K562 (cell line): ENCODE measurements around the gene INVS. TPM values are rescaled to one million over a fixed set of nuclear protein-coding genes. Genes with fewer than 3 reads are reported as not detected.
A peak's percentile ranks its signal among the peaks of the same experiment; 100 is the strongest.

ENCODE experiments used
- ATAC-seq: fragments of 200-7000 bp; cut with Tn5 transposase; 3 replicates; pipeline ENCODE4 v1.9.1; 2020; ENCODE audit warnings: moderate library complexity
- BruUV-seq: library from RNA; stranded (reverse); fragments of 400-500 nt; replicated peaks from 2 replicates; lab custom pipeline; 2021; lab: Mats Ljungman, UMichigan
- CTCF ChIA-PET: fragments of 300-600 bp; formaldehyde crosslinking; extraction: SDS; loops from one replicate; lab custom pipeline; 2021; ENCODE audit warnings: low intra/inter-chr PET ratio; lab: Yijun Ruan, JAX
- POLR2A ChIA-PET: fragments of 300-600, 350-650 bp; sonication (Branson Sonifier 250); formaldehyde crosslinking; extraction: SDS; loops from one replicate; lab custom pipeline; 2021; ENCODE audit warnings: antibody characterized with exemption, inconsistent platforms; lab: Yijun Ruan, JAX
- DNase-seq, 4 experiments: peaks; one replicate each; pipeline versions ENCODE4 v3.0.0 to v3.0.0-alpha.2; 2011 to 2018; ENCODE audit warnings: low spot score in 3 of 4, mixed read lengths in 3 of 4; ENCODE audit errors: extremely low read depth in 1 of 4
- FAIRE-seq: peaks from 2 replicates; lab custom pipeline; 2011; peaks lifted over from hg19 to GRCh38; lab: Jason Lieb, UNC
- H2AFZ ChIP-seq: 2 replicates; pipeline ENCODE4 v1.6.0; 2011; ENCODE audit warnings: low read depth, low read length, control low read depth, inconsistent platforms
- H3K27ac ChIP-seq: fragments of 200-600 bp; 3 replicates; pipeline ENCODE4 v1.8.0; 2011; ENCODE audit warnings: low read depth, mild to moderate bottlenecking, control low read depth, inconsistent platforms, low read length, moderate library complexity, mixed read lengths; ENCODE audit errors: extremely low read depth
- H3K27me3 ChIP-seq, 2 experiments: fragments of 300-600 bp in 1 of 2; 2 replicates in 1 of 2; 3 replicates in 1 of 2; pipeline versions ENCODE4 v1.6.0 to v1.8.0; 2011; ENCODE audit warnings: inconsistent platforms in 2 of 2, low read length in 2 of 2, mild to moderate bottlenecking in 1 of 2, mixed read lengths in 1 of 2, moderate library complexity in 1 of 2; ENCODE audit not compliant: control insufficient read depth in 2 of 2, insufficient read depth in 2 of 2
- H3K36me3 ChIP-seq: fragments of 300-600 bp; 3 replicates; pipeline ENCODE4 v1.8.0; 2011; ENCODE audit warnings: mild to moderate bottlenecking, low read length, inconsistent platforms; ENCODE audit not compliant: control insufficient read depth, insufficient read depth
- H3K4me1 ChIP-seq, 2 experiments: fragments of 200-600 bp in 1 of 2; replicated peaks in 1 of 2; 2 replicates in 1 of 2; 3 replicates in 1 of 2; pipeline versions ENCODE4 v1.5.1 to v1.8.0; 2011; ENCODE audit warnings: inconsistent platforms in 2 of 2, low read length in 2 of 2, mild to moderate bottlenecking in 1 of 2, mixed read lengths in 1 of 2, moderate library complexity in 1 of 2; ENCODE audit not compliant: control insufficient read depth in 2 of 2, insufficient read depth in 2 of 2
- H3K4me2 ChIP-seq: 2 replicates; pipeline ENCODE4 v1.6.1; 2011; ENCODE audit warnings: low read length, control low read depth, inconsistent platforms, mixed read lengths; ENCODE audit not compliant: insufficient read depth
- H3K4me3 ChIP-seq: fragments of 200-600 bp; sonication (generic), shearing (Covaris generic); 2 replicates; pipeline ENCODE4 v1.5.1; 2016; ENCODE audit warnings: control low read depth, inconsistent platforms
- H3K79me2 ChIP-seq: fragments of 200-600 bp; 3 replicates; pipeline ENCODE4 v1.8.0; 2011; ENCODE audit warnings: low read length, inconsistent platforms; ENCODE audit not compliant: control insufficient read depth, insufficient read depth
- H3K9ac ChIP-seq, 2 experiments: 2 replicates each; pipeline versions ENCODE4 v1.6.0 to v1.6.1; 2011; ENCODE audit warnings: low read depth in 2 of 2, low read length in 2 of 2, control low read depth in 1 of 2, inconsistent platforms in 1 of 2, mild to moderate bottlenecking in 1 of 2, mixed read lengths in 1 of 2; ENCODE audit not compliant: insufficient read depth in 1 of 2
- H3K9me1 ChIP-seq: one replicate; pipeline ENCODE4 v1.6.0; 2011; ENCODE audit warnings: inconsistent platforms, mild to moderate bottlenecking, low read length, moderate library complexity; ENCODE audit not compliant: control insufficient read depth, insufficient read depth
- H3K9me3 ChIP-seq: replicated peaks from 2 replicates; pipeline ENCODE4 v1.5.1; 2011; ENCODE audit warnings: low read depth, low read length, inconsistent platforms; ENCODE audit not compliant: control insufficient read depth, insufficient read depth
- H4K20me1 ChIP-seq: replicated peaks from 2 replicates; pipeline ENCODE4 v1.6.1; 2011; ENCODE audit warnings: low read length, inconsistent platforms, mixed read lengths; ENCODE audit not compliant: control insufficient read depth, insufficient read depth
- PREB ChIP-seq: sonication (generic); formaldehyde crosslinking; IDR thresholded peaks from 2 replicates; pipeline ENCODE4 v1.8.1; 2023; ENCODE audit warnings: mild to moderate bottlenecking, missing genetic modification reagents
- SOX6 ChIP-seq: fragments of 450-650 bp; IDR thresholded peaks from 2 replicates; pipeline ENCODE4 v1.6.1; 2014; ENCODE audit warnings: mild to moderate bottlenecking
- WGBS: fragments of 100-300 bp; shearing (Covaris generic); methylation state at CpG from one replicate; pipeline ENCODE4 v1.1.6; 2016; ENCODE audit warnings: low coverage, mixed read lengths; ENCODE audit not compliant: insufficient coverage; ENCODE audit errors: missing lambda C conversion rate; 5-methylcytosine and 5-hydroxymethylcytosine counted together
- in situ Hi-C: fragments of 300-500 bp; cut with MboI; formaldehyde crosslinking; loops from 4 replicates; pipeline ENCODE4 v1.15.0; 2018; ENCODE audit warnings: inconsistent platforms, mixed read lengths
- intact Hi-C: fragments of 100-400 bp; cut with micrococcal nuclease; formaldehyde crosslinking; loops from 2 replicates; pipeline ENCODE4 v1.14.2; 2022
- polyA plus RNA-seq, 8 experiments: library from polyadenylated mRNA; depleted of rRNA in 4 of 8; stranded (reverse) in 5 of 8; unstranded in 3 of 8; fragments of >200 nt; fragmentation: Nextera tagmentation in 2 of 8; fragmentation: Illumina TruSeq in 1 of 8; extraction: Ambion mirVana in 2 of 8; extraction: Trizol in 1 of 8; gene quantifications; 2 replicates each; pipeline versions ENCODE4 v1.2.1 to v1.2.3, GENCODE V29; 2011 to 2014; ENCODE audit warnings: inconsistent platforms in 1 of 8, missing spikeins in 1 of 8
- small RNA-seq: library from RNA; depleted of rRNA; stranded (forward); fragments of <200 nt; gene quantifications from one replicate; pipeline ENCODE3, GENCODE V24; 2014
- total RNA-seq, 7 experiments: library from RNA; depleted of rRNA in 6 of 7; stranded (reverse); fragments of >200 nt in 6 of 7; fragmentation: Illumina TruSeq in 2 of 7; extraction: Trizol in 2 of 7; gene quantifications; 2 replicates each; pipeline versions ENCODE4 v1.2.1 to v1.2.3, GENCODE V29; 2011 to 2021; ENCODE audit warnings: low replicate concordance in 1 of 7

Gene INVS
- total and polyA plus RNA-seq, 9 of the 15 experiments (the other 6 are each of a cell fraction or from before 2014, with no cell fraction given), result 0.77 to 18.5 (median 10.0) TPM

GRCh38 chr9:100350188-100350587 is 251.1 kb downstream of the INVS start:
- Histone ChIP-seq H3K27me3 (no peaks in the 10 kb centered on the region), H3K27ac (no peak overlapping the region; the same call in 2 of the 3 replicates), H3K4me2 (peak overlapping the region; percentile 78), H3K79me2 (peaks cover 86% of the 10 kb centered on the region), H3K9me3 (peaks cover 4% of the 10 kb centered on the region), H3K4me3 (peak overlapping the region; percentile 39; the same call in 1 of the 2 replicates), H4K20me1 (peaks cover 27% of the 10 kb centered on the region), H3K36me3 (peaks cover 47% of the 10 kb centered on the region), H3K4me1 (peaks cover 7 to 27% of the 10 kb centered on the region in 2 experiments; a peak in 4 of 5 replicates), H3K9me1 (no peaks in the 10 kb centered on the region), H3K9ac (peak overlapping the region in 1 of 2 experiments; percentile 59; a peak in 2 of 4 replicates), H2AFZ (no peak overlapping the region)
- DNase-seq (peak in 2 of 4 experiments; percentile 17 to 24), ATAC-seq (peak; percentile 23), FAIRE-seq (no peak)
- intact Hi-C loops (loop anchor here (5.0 kb wide), 1 partner anchor 77 kb away; the partner anchor contains the start of gene MSANTD3), in situ Hi-C loops (no loop called here)
- BruUV-seq, result TSS peak; percentile 33
- TF ChIP-seq PREB (CRISPR knock-in tag), result no peak
- peak; percentile 32; the same call in 1 of the 2 replicates for TF ChIP-seq SOX6
- ChIA-PET CTCF (no interaction called here), POLR2A (interaction anchor here (1.0 to 4.0 kb wide), 3 partner anchors 12 to 79 kb away, joined by 4 to 14 read pairs (median 7); no protein-coding TSS in a partner anchor)
- 9% methylated on average over 1 of the region's 1 CpG for WGBS

Small RNAs within 50 kb of the gene (small RNA-seq; reads per million reads assigned to genes)
- gene RN7SL75P, result not detected

Other genes with a start within 250 kb of the INVS start
- gene STX17, start 192.6 kb upstream of the INVS start, total RNA-seq (2014; rRNA removed), result 14.7 and 16.9 TPM in 2 replicates
- gene STX17, start 192.6 kb upstream of the INVS start, total RNA-seq (2014; rRNA removed; fragmentation: Illumina TruSeq; extraction: Trizol), result 25.1 and 29.3 TPM in 2 replicates
- 20.1 and 21.7 TPM in 2 replicates for gene STX17, start 192.6 kb upstream of the INVS start, total RNA-seq (2015; rRNA removed; fragmentation: Illumina TruSeq; extraction: Trizol)
- 21.8 and 23.7 TPM in 2 replicates for gene STX17, start 192.6 kb upstream of the INVS start, total RNA-seq (2021)
- gene STX17, start 192.6 kb upstream of the INVS start, polyA plus RNA-seq (2011; rRNA removed), result 14.3 and 19.0 TPM in 2 replicates
- gene STX17, start 192.6 kb upstream of the INVS start, polyA plus RNA-seq (2014; fragmentation: Illumina TruSeq; extraction: Trizol), result 17.7 and 21.0 TPM in 2 replicates
- gene STX17, start 192.6 kb upstream of the INVS start, polyA plus RNA-seq (2014; fragmentation: Nextera tagmentation; extraction: Ambion mirVana), result 10 to 100 TPM; 14.9 to 17.1 TPM
- gene STX17, start 192.6 kb upstream of the INVS start, polyA plus RNA-seq (2014; rRNA removed), result 14.4 and 14.7 TPM in 2 replicates
- gene ERP44, start 243 bp upstream of the INVS start, total RNA-seq (2014; rRNA removed), result 9.2 and 11.4 TPM in 2 replicates
- gene ERP44, start 243 bp upstream of the INVS start, total RNA-seq (2014; rRNA removed; fragmentation: Illumina TruSeq; extraction: Trizol), result 18.4 and 19.0 TPM in 2 replicates
- 21.8 and 22.6 TPM in 2 replicates for gene ERP44, start 243 bp upstream of the INVS start, total RNA-seq (2015; rRNA removed; fragmentation: Illumina TruSeq; extraction: Trizol)
- 14.8 and 16.0 TPM in 2 replicates for gene ERP44, start 243 bp upstream of the INVS start, total RNA-seq (2021)
- gene ERP44, start 243 bp upstream of the INVS start, polyA plus RNA-seq (2011; rRNA removed), result 13.6 and 15.9 TPM in 2 replicates
- 19.7 and 23.4 TPM in 2 replicates for gene ERP44, start 243 bp upstream of the INVS start, polyA plus RNA-seq (2014; fragmentation: Illumina TruSeq; extraction: Trizol)
- gene ERP44, start 243 bp upstream of the INVS start, polyA plus RNA-seq (2014; fragmentation: Nextera tagmentation; extraction: Ambion mirVana), result 10 to 100 TPM; 10.8 to 11.2 TPM
- 13.0 and 13.1 TPM in 2 replicates for gene ERP44, start 243 bp upstream of the INVS start, polyA plus RNA-seq (2014; rRNA removed)